GM10266 (cell line): ENCODE data around the gene MTHFR.

Experiments used
- DNase-seq: peaks from one replicate; pipeline ENCODE4 v3.0.0; 2012; ENCODE audit errors: extremely low spot score
- TF ChIP-seq, protein P1 (sequence below): IDR thresholded peaks from 2 replicates; pipeline ENCODE4 v1.5.1; 2012; ENCODE audit warnings: mild to moderate bottlenecking, low read depth; ENCODE audit not compliant: control insufficient read depth, insufficient read depth; ENCODE audit errors: missing control alignments

MTHFR gene

GRCh38 chr1:11847667-11848372 lies 42.1 kb upstream of the MTHFR start, which contains the start of gene NPPA:
TSS of gene NPPA (minus strand) at chr1:11847783. CDS start at chr1:11847684, 99 bp downstream.
- TF ChIP-seq, protein P1, sequence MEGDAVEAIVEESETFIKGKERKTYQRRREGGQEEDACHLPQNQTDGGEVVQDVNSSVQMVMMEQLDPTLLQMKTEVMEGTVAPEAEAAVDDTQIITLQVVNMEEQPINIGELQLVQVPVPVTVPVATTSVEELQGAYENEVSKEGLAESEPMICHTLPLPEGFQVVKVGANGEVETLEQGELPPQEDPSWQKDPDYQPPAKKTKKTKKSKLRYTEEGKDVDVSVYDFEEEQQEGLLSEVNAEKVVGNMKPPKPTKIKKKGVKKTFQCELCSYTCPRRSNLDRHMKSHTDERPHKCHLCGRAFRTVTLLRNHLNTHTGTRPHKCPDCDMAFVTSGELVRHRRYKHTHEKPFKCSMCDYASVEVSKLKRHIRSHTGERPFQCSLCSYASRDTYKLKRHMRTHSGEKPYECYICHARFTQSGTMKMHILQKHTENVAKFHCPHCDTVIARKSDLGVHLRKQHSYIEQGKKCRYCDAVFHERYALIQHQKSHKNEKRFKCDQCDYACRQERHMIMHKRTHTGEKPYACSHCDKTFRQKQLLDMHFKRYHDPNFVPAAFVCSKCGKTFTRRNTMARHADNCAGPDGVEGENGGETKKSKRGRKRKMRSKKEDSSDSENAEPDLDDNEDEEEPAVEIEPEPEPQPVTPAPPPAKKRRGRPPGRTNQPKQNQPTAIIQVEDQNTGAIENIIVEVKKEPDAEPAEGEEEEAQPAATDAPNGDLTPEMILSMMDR = no peak
- DNase-seq = no peak

GRCh38 chr1:11845641-11846335 lies 40.0 kb upstream of the MTHFR start:
- DNase-seq = no peak
- TF ChIP-seq, protein P1 = no peak

GRCh38 chr1:11842154-11843041 lies 36.6 kb upstream of the MTHFR start:
- peak; percentile 55 for DNase-seq
- TF ChIP-seq, protein P1 = no peak

- no peak for DNase-seq
- TF ChIP-seq, protein P1 = no peak
Observed at GRCh38 chr1:11841245-11842153, 35.7 kb upstream of the MTHFR start.

DNA sequence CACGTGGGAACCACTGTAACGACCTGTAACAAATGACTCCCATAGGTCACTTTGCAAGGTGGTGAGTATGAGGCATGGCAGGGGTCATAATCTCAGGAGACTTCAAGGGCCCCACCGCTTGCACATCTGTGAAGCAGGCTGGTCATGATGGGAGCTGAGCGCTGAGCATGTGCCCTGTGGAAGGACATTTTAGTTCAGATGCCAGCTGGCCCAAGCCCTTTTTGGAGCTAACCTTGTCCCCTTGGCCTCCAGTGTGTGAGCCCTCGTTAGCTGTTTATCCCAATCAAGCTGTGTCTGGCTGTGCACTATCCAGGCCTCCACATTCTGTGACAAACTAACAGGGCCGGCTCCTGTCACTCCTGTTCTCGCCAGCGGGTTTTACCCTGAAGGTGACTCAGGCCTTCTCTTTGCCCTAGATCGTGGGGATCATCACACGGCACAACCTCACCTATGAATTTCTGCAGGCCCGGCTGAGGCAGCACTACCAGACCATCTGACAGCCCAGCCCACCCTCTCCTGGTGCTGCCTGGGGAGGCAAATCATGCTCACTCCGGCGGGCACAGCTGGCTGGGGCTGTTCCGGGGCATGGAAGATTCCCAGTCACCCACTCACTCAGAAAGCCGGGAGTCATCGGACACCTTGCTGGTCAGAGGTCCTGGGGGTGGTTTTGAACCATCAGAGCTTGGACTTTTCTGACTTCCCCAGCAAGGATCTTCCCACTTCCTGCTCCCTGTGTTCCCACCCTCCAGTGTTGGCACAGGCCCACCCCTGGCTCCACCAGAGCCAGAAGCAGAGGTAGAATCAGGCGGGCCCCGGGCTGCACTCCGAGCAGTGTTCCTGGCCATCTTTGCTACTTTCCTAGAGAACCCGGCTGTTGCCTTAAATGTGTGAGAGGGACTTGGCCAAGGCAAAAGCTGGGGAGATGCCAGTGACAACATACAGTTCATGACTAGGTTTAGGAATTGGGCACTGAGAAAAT lies 34.3 kb upstream of the MTHFR start:
- DNase-seq = no peak
- TF ChIP-seq, protein P1 = no peak
